A549 (cell line): Measurements from ENCODE around the gene S100A7.

Experiments
- EP300 ChIP-seq, 2 experiments: fragments of >200 bp; sonication (Bioruptor Twin); formaldehyde crosslinking; IDR thresholded peaks; 2 replicates in 1 of 2; 3 replicates in 1 of 2; pipeline ENCODE4 v1.6.1; 2016 to 2017
- JUNB ChIP-seq: fragments of >200 bp; sonication (Bioruptor Twin); formaldehyde crosslinking; IDR thresholded peaks from 2 replicates; pipeline ENCODE4 v1.6.1; 2016
- MYC ChIP-seq: IDR thresholded peaks from 2 replicates; pipeline ENCODE4 v1.6.1; 2012; ENCODE audit warnings: mild to moderate bottlenecking, inconsistent platforms, low read length, improper control_type of control experiment, borderline replicate concordance
- NPAS2 ChIP-seq: fragments of 250-450 bp; sonication (Bioruptor Pico); IDR thresholded peaks from 2 replicates; pipeline ENCODE4 v1.8.0; 2022; ENCODE audit warnings: mild to moderate bottlenecking, moderate library complexity, borderline replicate concordance
- PHF8 ChIP-seq: fragments of 200-600 bp; sonication (generic); IDR thresholded peaks from 2 replicates; pipeline ENCODE4 v1.6.1; 2016; ENCODE audit warnings: low read depth, mild to moderate bottlenecking, antibody characterized with exemption, moderate library complexity, borderline replicate concordance
- POLR2A ChIP-seq: IDR thresholded peaks from 2 replicates; pipeline ENCODE4 v1.6.1; 2012; ENCODE audit warnings: mild to moderate bottlenecking, low read length
- TF ChIP-seq, protein P1 (sequence below): fragments of >200 bp; sonication (Bioruptor Twin); formaldehyde crosslinking; IDR thresholded peaks from 3 replicates; pipeline ENCODE4 v1.5.1; 2016

DNA sequence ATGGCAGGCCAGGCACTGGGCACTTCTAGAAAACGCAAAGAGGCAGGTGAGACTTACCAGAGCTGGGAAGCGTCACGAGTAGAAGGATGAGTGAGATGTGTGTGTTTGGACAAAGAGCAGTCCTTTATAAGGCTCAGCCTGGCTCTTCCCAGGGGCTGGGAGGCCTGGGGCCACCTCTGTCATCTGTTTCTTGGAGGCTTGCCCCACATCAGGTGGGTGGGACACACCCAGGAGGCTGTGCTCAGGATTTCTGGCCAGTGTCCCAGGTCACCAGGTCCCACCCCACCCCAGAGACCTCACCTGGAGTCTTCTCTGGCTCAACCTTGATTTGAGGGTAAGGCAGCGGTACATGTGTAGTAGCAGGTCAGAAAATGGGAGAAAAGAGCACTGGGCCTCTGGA is at the start of gene S100A7:
- TF ChIP-seq, protein P1, sequence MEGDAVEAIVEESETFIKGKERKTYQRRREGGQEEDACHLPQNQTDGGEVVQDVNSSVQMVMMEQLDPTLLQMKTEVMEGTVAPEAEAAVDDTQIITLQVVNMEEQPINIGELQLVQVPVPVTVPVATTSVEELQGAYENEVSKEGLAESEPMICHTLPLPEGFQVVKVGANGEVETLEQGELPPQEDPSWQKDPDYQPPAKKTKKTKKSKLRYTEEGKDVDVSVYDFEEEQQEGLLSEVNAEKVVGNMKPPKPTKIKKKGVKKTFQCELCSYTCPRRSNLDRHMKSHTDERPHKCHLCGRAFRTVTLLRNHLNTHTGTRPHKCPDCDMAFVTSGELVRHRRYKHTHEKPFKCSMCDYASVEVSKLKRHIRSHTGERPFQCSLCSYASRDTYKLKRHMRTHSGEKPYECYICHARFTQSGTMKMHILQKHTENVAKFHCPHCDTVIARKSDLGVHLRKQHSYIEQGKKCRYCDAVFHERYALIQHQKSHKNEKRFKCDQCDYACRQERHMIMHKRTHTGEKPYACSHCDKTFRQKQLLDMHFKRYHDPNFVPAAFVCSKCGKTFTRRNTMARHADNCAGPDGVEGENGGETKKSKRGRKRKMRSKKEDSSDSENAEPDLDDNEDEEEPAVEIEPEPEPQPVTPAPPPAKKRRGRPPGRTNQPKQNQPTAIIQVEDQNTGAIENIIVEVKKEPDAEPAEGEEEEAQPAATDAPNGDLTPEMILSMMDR: no peak
- TF ChIP-seq EP300 (IDR thresholded peaks at IDR 0.05): no peak
- no peak for TF ChIP-seq MYC
- TF ChIP-seq NPAS2 (CRISPR knock-in tag): no peak
- no peak for TF ChIP-seq POLR2A
- TF ChIP-seq JUNB: no peak
- no peak for TF ChIP-seq PHF8
